Esophagus (tissue), 2 donors: ENCODE results near the gene TM4SF1. TPM values are rescaled to one million over a fixed set of nuclear protein-coding genes. Genes with fewer than 3 reads are reported as not detected.

Experiments used
- H3K27ac ChIP-seq, 2 donors: one replicate each; pipeline ENCODE4 v1.5.1; 2013; ENCODE audit warnings: low read depth in 2 of 2, mild to moderate bottlenecking in 2 of 2, inconsistent platforms in 1 of 2, low read length in 1 of 2, moderate library complexity in 1 of 2
- H3K27me3 ChIP-seq, 2 donors: one replicate each; pipeline ENCODE4 v1.6.1; 2013; ENCODE audit warnings: low read length in 2 of 2, control low read depth in 1 of 2, mild to moderate bottlenecking in 1 of 2; ENCODE audit not compliant: insufficient read depth in 2 of 2, control insufficient read depth in 1 of 2
- H3K36me3 ChIP-seq, 2 donors: one replicate each; pipeline ENCODE4 v1.6.1; 2013; ENCODE audit warnings: low read length in 1 of 2; ENCODE audit not compliant: control insufficient read depth in 2 of 2, insufficient read depth in 2 of 2
- H3K4me1 ChIP-seq, 2 donors: one replicate each; pipeline ENCODE4 v1.6.1; 2013; ENCODE audit warnings: low read length in 1 of 2; ENCODE audit not compliant: control insufficient read depth in 2 of 2, insufficient read depth in 2 of 2
- H3K4me3 ChIP-seq, 2 donors: one replicate each; pipeline ENCODE4 v1.5.1; 2013; ENCODE audit warnings: low read length in 2 of 2, mild to moderate bottlenecking in 2 of 2, low read depth in 1 of 2, moderate library complexity in 1 of 2
- H3K9me3 ChIP-seq, 2 donors: one replicate each; pipeline ENCODE4 v1.6.1; 2013; ENCODE audit warnings: mild to moderate bottlenecking in 2 of 2, low read depth in 1 of 2, low read length in 1 of 2, moderate library complexity in 1 of 2; ENCODE audit not compliant: control insufficient read depth in 2 of 2, insufficient read depth in 1 of 2
- WGBS, 2 donors: extraction: QIAGEN DNeasy Blood & Tissue Kit; methylation state at CpG; one replicate each; pipeline ENCODE4 v1.1.7; 2013; 5-methylcytosine and 5-hydroxymethylcytosine counted together
- polyA plus RNA-seq, 2 donors: library from polyadenylated mRNA; stranded (reverse); fragments of 200-250 nt; gene quantifications; one replicate each; pipeline ENCODE4 v1.2.3, GENCODE V29; 2013
- donor health status: healthy with polysubstance abuse.
- donor health status: Bipolar disorder and iron deficiency.

TM4SF1 gene
- polyA plus RNA-seq, 2 donors: 127 to 172 TPM

DNA sequence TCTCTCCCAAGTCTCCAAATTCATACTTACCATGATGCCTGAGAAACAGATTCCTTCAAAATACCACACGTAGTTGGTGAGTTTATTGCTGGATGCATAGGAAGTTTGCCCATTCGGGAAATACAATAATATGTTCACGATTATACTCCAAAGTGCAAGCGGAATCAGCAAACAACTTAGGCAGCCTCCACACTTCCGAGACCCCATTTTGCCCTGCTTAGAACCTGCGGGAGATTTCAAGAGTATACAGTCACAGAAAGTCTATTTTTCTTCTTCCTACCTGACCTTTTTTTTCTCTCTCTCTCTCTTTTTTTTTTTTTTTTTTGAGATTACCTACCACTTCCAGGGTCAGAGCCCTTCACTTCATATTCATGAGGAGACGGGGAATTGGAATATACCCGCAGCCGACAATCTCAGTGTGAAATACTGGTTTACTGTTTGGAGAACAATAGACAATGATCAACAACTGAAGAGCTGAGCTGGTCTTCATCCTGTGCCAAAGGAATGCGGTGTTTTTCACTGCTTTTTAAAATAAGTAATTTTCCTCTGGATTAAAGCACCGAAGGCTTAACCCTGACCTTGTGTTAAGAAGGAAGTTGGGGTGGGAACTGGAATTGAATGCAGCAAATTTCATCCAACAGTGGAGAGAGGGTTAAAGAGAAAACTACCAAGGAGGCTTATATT, 44.1 kb downstream of the TM4SF1 start, which contains the start of gene TM4SF18:
TM4SF18 (minus strand) TSS at position 461 of the 684 bp plus-strand sequence; CDS start at position 207, 254 bp downstream.
- H3K27ac ChIP-seq: no peak within 1 kb of the TSS
- no peaks in the 10 kb centered on the region for H3K27me3 ChIP-seq
- no peaks in the 10 kb centered on the region for H3K4me1 ChIP-seq
- 79 to 82% methylated on average over 11 of the region's 11 CpGs for WGBS, 2 donors
- no peaks in the 10 kb centered on the region for H3K9me3 ChIP-seq
- H3K4me3 ChIP-seq: no peak within 1 kb of the TSS
- H3K36me3 ChIP-seq: no peaks in the 10 kb centered on the region

GRCh38 chr3:149332771-149333170, 44.7 kb downstream of the TM4SF1 start:
- Histone ChIP-seq H3K4me3 (no peak overlapping the region), H3K4me1 (no peaks in the 10 kb centered on the region), H3K36me3 (no peaks in the 10 kb centered on the region), H3K27me3 (no peaks in the 10 kb centered on the region), H3K9me3 (no peaks in the 10 kb centered on the region), H3K27ac (no peak overlapping the region)

DNA sequence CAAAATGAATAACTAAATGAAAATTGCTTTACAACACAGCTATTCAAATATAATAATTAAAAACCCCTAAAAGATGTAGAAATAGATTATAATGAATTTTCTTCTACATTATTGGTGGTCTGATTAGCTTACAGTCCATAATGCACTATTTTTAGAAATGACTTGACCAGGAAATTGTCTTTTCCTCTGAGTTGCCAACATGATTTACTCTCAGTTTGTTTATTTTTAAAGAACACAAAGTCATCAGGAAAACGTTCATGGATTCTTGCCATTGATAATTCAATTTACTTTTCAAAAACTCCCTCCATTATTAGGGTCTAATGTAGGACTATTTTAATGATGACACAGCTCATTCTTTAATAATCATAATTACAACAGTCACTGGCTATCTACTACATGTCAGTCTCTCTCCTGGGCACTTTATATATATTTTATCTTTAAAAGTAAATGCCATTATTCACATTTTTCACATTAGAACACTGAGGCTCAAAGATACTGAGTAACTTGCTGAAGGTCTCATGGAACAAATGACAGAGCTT, 45.2 kb downstream of the TM4SF1 start:
- H3K4me1 ChIP-seq: no peaks in the 10 kb centered on the region
- H3K36me3 ChIP-seq: no peaks in the 10 kb centered on the region
- H3K4me3 ChIP-seq: no peak overlapping the region
- no peaks in the 10 kb centered on the region for H3K9me3 ChIP-seq
- WGBS, 2 donors: 5 to 9% methylated on average over 1 of the region's 1 CpG
- H3K27ac ChIP-seq: no peak overlapping the region
- H3K27me3 ChIP-seq: no peaks in the 10 kb centered on the region

DNA sequence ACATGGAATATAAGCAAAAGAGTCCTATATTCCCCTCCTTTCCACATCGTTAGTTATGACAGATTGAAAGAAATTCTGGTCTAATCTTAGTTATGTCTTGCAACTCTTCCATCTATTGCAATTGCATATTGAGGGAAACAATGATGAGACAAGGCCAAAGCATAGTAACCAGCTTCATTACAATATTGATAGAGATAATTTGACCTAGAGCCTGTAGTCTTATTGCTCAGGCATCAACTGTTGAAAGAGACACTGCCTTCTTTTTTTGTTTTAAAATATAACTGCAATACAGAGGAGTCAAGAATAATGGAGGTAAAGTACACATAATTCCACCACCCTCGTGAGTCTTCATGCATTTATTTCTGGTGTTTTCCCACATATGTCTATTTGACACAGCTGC, 46.1 kb downstream of the TM4SF1 start:
- WGBS, 2 donors: 80% methylated on average over 2 of the region's 2 CpGs
- no peak overlapping the region for H3K4me3 ChIP-seq

DNA sequence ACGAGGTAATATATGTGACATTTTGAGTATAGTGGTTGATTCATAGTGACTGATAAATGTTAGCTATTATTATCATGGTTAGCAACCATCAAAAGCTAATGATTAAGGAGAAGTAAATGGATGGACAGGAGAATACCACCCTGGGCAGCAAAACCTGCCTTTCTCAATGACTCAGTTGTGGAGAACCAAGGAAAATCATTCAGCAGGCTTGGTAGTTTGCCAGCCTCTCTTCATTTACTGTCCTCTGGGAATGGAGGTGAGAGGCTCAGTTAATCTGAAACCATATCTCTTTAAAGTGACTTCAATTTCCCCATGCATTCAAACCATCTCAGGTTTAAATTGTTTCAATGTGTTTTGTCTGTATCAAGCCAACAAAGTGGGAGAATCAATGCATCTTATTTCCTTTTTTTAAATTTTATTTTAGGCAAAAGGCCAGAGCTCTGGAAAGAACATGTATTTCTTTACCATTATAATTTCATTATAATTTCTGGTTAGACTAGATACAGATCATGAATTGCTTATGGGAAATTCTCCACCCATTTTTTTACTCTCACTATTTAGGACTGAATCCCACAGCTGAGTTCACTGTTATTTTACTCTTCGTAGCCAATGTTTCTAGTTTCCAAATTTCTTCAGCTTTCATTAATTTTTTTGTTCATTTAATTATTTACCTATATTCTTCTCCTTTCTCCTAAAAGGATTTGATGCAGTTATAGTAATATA, 46.7 kb downstream of the TM4SF1 start:
- Histone ChIP-seq H3K27me3 (no peaks in the 10 kb centered on the region), H3K36me3 (no peaks in the 10 kb centered on the region), H3K4me1 (no peaks in the 10 kb centered on the region), H3K27ac (no peak overlapping the region), H3K4me3 (no peak overlapping the region), H3K9me3 (no peaks in the 10 kb centered on the region)
- 76 to 93% methylated on average over 2 of the region's 2 CpGs for WGBS, 2 donors

More for the DNA sequence above, 46.1 kb downstream of the TM4SF1 start:
- H3K27ac ChIP-seq: no peak overlapping the region
- no peaks in the 10 kb centered on the region for H3K4me1 ChIP-seq
- no peaks in the 10 kb centered on the region for H3K9me3 ChIP-seq
- no peaks in the 10 kb centered on the region for H3K27me3 ChIP-seq
- no peaks in the 10 kb centered on the region for H3K36me3 ChIP-seq

DNA sequence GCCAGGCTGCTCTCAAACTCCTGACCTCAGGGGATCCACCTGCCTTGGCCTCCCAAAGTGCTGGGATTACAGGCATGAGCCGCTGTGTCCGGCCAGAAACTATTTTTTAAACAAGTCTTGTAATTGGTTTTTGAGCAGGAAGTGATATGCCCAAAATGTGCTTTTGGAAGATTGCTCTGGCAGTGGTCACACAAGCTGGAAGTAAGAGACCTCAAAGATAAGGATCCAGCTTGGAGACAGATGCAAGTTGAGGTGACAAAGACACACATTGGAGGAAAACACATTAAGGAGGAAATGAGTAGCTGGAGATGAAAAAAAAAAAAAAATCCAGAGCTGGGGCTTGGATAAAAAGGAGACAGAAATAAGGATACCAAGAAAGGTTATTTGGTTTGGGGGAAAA, 50.3 kb downstream of the TM4SF1 start:
- 79 to 88% methylated on average over 2 of the region's 2 CpGs for WGBS, 2 donors
- no peaks in the 10 kb centered on the region for H3K36me3 ChIP-seq
- no peak overlapping the region for H3K27ac ChIP-seq
- H3K27me3 ChIP-seq: no peaks in the 10 kb centered on the region
- H3K4me1 ChIP-seq: no peaks in the 10 kb centered on the region
- no peaks in the 10 kb centered on the region for H3K9me3 ChIP-seq
- H3K4me3 ChIP-seq: no peak overlapping the region

DNA sequence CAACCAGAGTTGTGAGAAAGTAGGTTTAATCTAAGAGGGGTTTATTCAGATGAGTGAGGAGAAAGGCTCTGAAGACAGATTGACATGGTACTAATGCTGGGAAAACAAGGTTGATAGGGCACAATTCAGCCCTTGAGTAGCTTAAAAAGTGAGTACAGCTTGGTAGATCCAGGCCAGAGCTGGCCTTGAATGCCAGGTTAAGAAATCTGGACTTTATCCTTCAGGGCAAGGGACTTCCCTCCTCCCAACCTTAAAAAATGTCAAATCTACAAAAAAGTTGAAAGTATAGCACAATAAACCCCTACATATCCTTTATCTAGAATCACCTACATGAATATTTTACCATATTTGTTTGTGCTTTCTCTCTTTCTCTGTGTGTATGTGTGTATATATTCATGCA, 51.9 kb downstream of the TM4SF1 start:
- Histone ChIP-seq H3K27ac (no peak overlapping the region), H3K4me3 (no peak overlapping the region), H3K9me3 (no peaks in the 10 kb centered on the region), H3K36me3 (no peaks in the 10 kb centered on the region), H3K4me1 (no peaks in the 10 kb centered on the region), H3K27me3 (no peaks in the 10 kb centered on the region)

DNA sequence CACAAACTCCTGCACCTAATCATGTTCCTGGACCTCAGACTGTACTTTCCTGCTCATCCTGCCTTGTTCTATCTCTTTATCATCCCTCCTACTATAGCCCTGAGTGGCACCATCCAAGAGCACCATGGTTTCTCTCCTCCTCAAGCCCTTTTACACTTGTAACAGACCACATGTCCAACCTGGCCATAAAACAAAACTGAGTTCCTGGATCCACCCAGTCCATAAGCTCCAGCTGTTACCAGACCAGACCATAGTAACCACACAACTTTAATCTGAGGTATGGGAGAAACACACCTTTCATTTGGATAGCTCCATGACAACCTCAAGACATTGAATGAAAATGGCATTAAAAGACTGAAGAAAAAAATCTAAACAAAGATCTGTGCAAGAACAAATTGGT, 53.1 kb downstream of the TM4SF1 start:
- Histone ChIP-seq H3K9me3 (no peaks in the 10 kb centered on the region), H3K36me3 (no peaks in the 10 kb centered on the region), H3K4me3 (no peak overlapping the region), H3K4me1 (peaks cover 0 to 4% of the 10 kb centered on the region in 2 donors), H3K27ac (no peak overlapping the region), H3K27me3 (no peaks in the 10 kb centered on the region)

- 80 to 81% methylated on average over 2 of the region's 2 CpGs for WGBS, 2 donors
- Histone ChIP-seq H3K36me3 (no peaks in the 10 kb centered on the region), H3K4me1 (peaks cover 0 to 4% of the 10 kb centered on the region in 2 donors), H3K9me3 (no peaks in the 10 kb centered on the region), H3K27ac (no peak overlapping the region), H3K4me3 (no peak overlapping the region), H3K27me3 (no peaks in the 10 kb centered on the region)
Observed at GRCh38 chr3:149321640-149322039, 55.8 kb downstream of the TM4SF1 start.

GRCh38 chr3:149321136-149321535, 56.3 kb downstream of the TM4SF1 start:
- Histone ChIP-seq H3K9me3 (no peaks in the 10 kb centered on the region), H3K27ac (no peak overlapping the region), H3K36me3 (no peaks in the 10 kb centered on the region), H3K4me1 (peaks cover 0 to 4% of the 10 kb centered on the region in 2 donors), H3K27me3 (no peaks in the 10 kb centered on the region), H3K4me3 (no peak overlapping the region)
